ENCODE measurements around the gene EIF6. TPM values are rescaled to one million over a fixed set of nuclear protein-coding genes. Genes with fewer than 3 reads are reported as not detected.
A peak's percentile ranks its signal among the peaks of the same experiment; 100 is the strongest.

The EIF6 gene
- total and polyA plus RNA-seq, 2 of the 8 experiments (the other 6 are each of a cell fraction or from before 2014, with no cell fraction given) = 184 to 319 TPM

GRCh38 chr20:35238170-35238569, 46.4 kb downstream of the EIF6 start:
- H3K27ac ChIP-seq (ENCODE audit: low read depth, low read length) = no peak overlapping the region
- no peak overlapping the region for H2BK120ac ChIP-seq (replicated peaks; ENCODE audit: low read depth, low read length)
- H2BK15ac ChIP-seq (ENCODE audit: low read length) = no peak overlapping the region
- no peak overlapping the region for H3K56ac ChIP-seq (replicated peaks; ENCODE audit: insufficient read length, low read depth, low read length)
- no peaks in the 10 kb centered on the region for H3K79me2 ChIP-seq (ENCODE audit: control insufficient read depth in 1 of 2, insufficient read depth in 2 of 2, low read length in 2 of 2)
- no peak overlapping the region for H3K14ac ChIP-seq (ENCODE audit: insufficient read length)
- no peak overlapping the region for H4K91ac ChIP-seq (replicated peaks; ENCODE audit: insufficient read length, low read length)
- H3K23ac ChIP-seq (ENCODE audit: insufficient read length) = no peak overlapping the region
- H3K4me2 ChIP-seq (ENCODE audit: insufficient read depth in 1 of 2, low read depth in 2 of 2, low read length in 2 of 2) = no peak overlapping the region
- no peaks in the 10 kb centered on the region for H3K9me3 ChIP-seq (ENCODE audit: insufficient read depth in 2 of 2, low read depth in 1 of 2, low read length in 1 of 2)
- peak overlapping the region; percentile 33; the same call in 1 of the 2 replicates for H2AK5ac ChIP-seq (ENCODE audit: low read depth, low read length)
- no peak overlapping the region for H2BK20ac ChIP-seq (ENCODE audit: low read length)
- DNase-seq (ENCODE audit: low read depth in 1 of 2, low spot score in 2 of 2) (no peak), FAIRE-seq (no peak)
- H4K8ac ChIP-seq (ENCODE audit: extremely low read depth, insufficient read depth, low read length) = no peak overlapping the region
- H3K4me3 ChIP-seq (ENCODE audit: extremely low read depth in 1 of 4, insufficient read depth in 2 of 4, low read depth in 3 of 4, low read length in 4 of 4) = no peak overlapping the region
- no peak overlapping the region for H3K4ac ChIP-seq (replicated peaks; ENCODE audit: insufficient read length, low read depth, low read length)
- ChIA-PET POLR2A (ENCODE audit: partially characterized antibody) (interaction anchor here (1.3 kb wide), 1 partner anchor 25 kb away, joined by 3 read pairs; no protein-coding TSS in a partner anchor), CTCF (ENCODE audit: partially characterized antibody) (interaction anchor here (1.2 kb wide), 1 partner anchor 93 kb away, joined by 3 read pairs; no protein-coding TSS in a partner anchor)
- no peaks in the 10 kb centered on the region; the same call in 1 of the 2 replicates for H3K23me2 ChIP-seq (ENCODE audit: low read depth, low read length)
- no peaks in the 10 kb centered on the region for H3K36me3 ChIP-seq (ENCODE audit: control insufficient read depth in 2 of 4, insufficient read depth in 4 of 4, low read length in 3 of 4)
- no peak overlapping the region for H2BK12ac ChIP-seq (ENCODE audit: low read depth, low read length)
- no peak overlapping the region for H2AFZ ChIP-seq (ENCODE audit: low read length)
- 80% methylated on average over 4 of the region's 4 CpGs; no CpG with 5 or more reads in 1 of the 2 experiments for WGBS, 2 experiments (ENCODE audit: extremely low coverage in 1 of 2, insufficient coverage in 1 of 2, insufficient read length in 1 of 2, insufficient replicate concordance in 2 of 2, low coverage in 1 of 2, low lambda C conversion rate in 2 of 2, missing lambda C conversion rate in 1 of 2)
- H3K79me1 ChIP-seq (ENCODE audit: low read depth, low read length) = no peaks in the 10 kb centered on the region
- H3K4me1 ChIP-seq (replicated peaks in 1 of 4; ENCODE audit: control insufficient read depth in 3 of 4, insufficient read depth in 4 of 4, low read length in 3 of 4) = peaks cover 2 to 7% (median 3%) of the 10 kb centered on the region in 4 experiments; a peak in 4 of 7 replicates
- no peak overlapping the region for H4K5ac ChIP-seq (ENCODE audit: insufficient read length, low read depth, low read length)
- H3K18ac ChIP-seq (ENCODE audit: extremely low read depth, low read length) = no peak overlapping the region
- TF ChIP-seq BCL11A (IDR thresholded peaks at IDR 0.05; ENCODE audit: low read depth in 2 of 2, low read length in 2 of 2) (no peak), EP300 (IDR thresholded peaks at IDR 0.05; ENCODE audit: borderline replicate concordance in 1 of 2, low read depth in 2 of 2, low read length in 2 of 2) (no peak), KDM4A (IDR thresholded peaks at IDR 0.05; ENCODE audit: low read depth, low read length, severe bottlenecking) (no peak), MAFK (IDR thresholded peaks at IDR 0.05; ENCODE audit: low read depth, low read length) (no peak), CEBPB (IDR thresholded peaks at IDR 0.05; ENCODE audit: low read depth, low read length) (no peak), ATF3 (IDR thresholded peaks at IDR 0.05; ENCODE audit: insufficient read depth, low read depth, low read length) (no peak), MAX (IDR thresholded peaks at IDR 0.05) (no peak), CBX5 (IDR thresholded peaks at IDR 0.05; ENCODE audit: low read depth, low read length) (no peak), CTCF (IDR thresholded peaks at IDR 0.05; ENCODE audit: control extremely low read depth in 1 of 3, insufficient read depth in 1 of 3, low read depth in 1 of 3, low read length in 3 of 3) (no peak)
- no peaks in the 10 kb centered on the region for H3K27me3 ChIP-seq (replicated peaks in 1 of 4; ENCODE audit: control insufficient read depth in 3 of 4, extremely low read depth in 1 of 4, insufficient read depth in 3 of 4, low read length in 3 of 4)
- H4K20me1 ChIP-seq (replicated peaks in 1 of 2; ENCODE audit: control insufficient read depth in 1 of 2, insufficient read depth in 2 of 2, low read length in 2 of 2) = no peaks in the 10 kb centered on the region
- no peak overlapping the region for H2BK5ac ChIP-seq (ENCODE audit: low read depth, low read length)
- no peak overlapping the region for H3K9ac ChIP-seq (replicated peaks in 1 of 4; ENCODE audit: extremely low read depth in 1 of 4, low read depth in 3 of 4, low read length in 3 of 4)

Data from H1 (cell line).